Measurements from ENCODE around the gene ZBTB18.
A peak's percentile ranks its signal among the peaks of the same experiment; 100 is the strongest.

The ZBTB18 gene

GRCh38 chr1:244087611-244088010 lies 36.5 kb downstream of the ZBTB18 start:
- no peak overlapping the region for H3K27ac Mint-ChIP-seq
- no peaks in the 10 kb centered on the region for H3K4me1 Mint-ChIP-seq
- no peaks in the 10 kb centered on the region for H3K27me3 Mint-ChIP-seq
- no peaks in the 10 kb centered on the region for H3K9me3 Mint-ChIP-seq
- H3K4me3 Mint-ChIP-seq: no peak overlapping the region
- no peaks in the 10 kb centered on the region for H3K36me3 Mint-ChIP-seq

DNA sequence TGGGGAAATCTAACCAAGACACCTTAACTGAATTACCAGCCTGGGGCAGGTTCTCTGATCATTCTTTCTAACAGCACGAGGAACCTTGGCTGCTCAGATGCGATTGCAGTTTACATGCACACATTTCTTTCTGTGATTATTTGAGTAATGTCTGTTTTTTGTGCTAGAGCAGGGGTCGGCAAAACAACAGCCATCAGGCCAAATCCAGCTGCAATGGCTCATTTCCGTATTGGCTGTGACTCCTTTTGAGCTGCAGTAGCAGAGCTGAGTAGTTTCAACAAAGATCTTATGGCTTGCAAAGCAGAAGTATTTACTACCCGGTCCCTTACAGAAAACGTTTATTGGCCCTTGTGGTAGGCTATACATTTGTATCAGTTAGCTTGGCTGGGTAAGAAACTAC lies 37.1 kb downstream of the ZBTB18 start:
- H3K27me3 Mint-ChIP-seq: no peaks in the 10 kb centered on the region
- H3K4me3 Mint-ChIP-seq: no peak overlapping the region
- H3K36me3 Mint-ChIP-seq: no peaks in the 10 kb centered on the region
- H3K27ac Mint-ChIP-seq: no peak overlapping the region
- no peaks in the 10 kb centered on the region for H3K4me1 Mint-ChIP-seq
- H3K9me3 Mint-ChIP-seq: no peaks in the 10 kb centered on the region

DNA sequence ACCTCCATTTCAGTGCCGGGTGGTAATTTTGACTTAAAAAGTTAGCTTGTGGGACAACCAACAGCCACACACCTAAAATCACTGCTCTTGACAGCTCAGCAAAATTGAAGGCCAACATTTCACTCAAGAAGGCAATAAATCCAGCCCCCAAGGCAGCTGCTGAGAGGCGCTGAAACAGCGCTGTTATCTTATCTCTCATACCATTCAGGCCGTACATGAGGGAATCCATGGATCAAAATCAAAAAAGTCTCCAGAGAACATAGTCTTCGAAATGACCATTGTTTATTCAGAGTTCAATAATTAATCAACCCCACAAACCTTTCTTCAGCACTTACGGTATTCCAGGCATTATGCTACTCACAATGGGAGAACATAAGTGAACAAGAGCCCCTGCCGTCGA lies 38.5 kb downstream of the ZBTB18 start:
- no peak overlapping the region for H3K4me3 Mint-ChIP-seq
- no peak overlapping the region for H3K27ac Mint-ChIP-seq
- no peaks in the 10 kb centered on the region for H3K27me3 Mint-ChIP-seq
- H3K36me3 Mint-ChIP-seq: no peaks in the 10 kb centered on the region
- no peaks in the 10 kb centered on the region for H3K4me1 Mint-ChIP-seq
- no peaks in the 10 kb centered on the region for H3K9me3 Mint-ChIP-seq

GRCh38 chr1:244090645-244091044 lies 39.6 kb downstream of the ZBTB18 start:
- Mint-ChIP-seq H3K27me3 (no peaks in the 10 kb centered on the region), H3K4me3 (no peak overlapping the region), H3K27ac (no peak overlapping the region), H3K9me3 (no peaks in the 10 kb centered on the region), H3K36me3 (no peaks in the 10 kb centered on the region), H3K4me1 (no peaks in the 10 kb centered on the region)

GRCh38 chr1:244092293-244092963 lies 41.3 kb downstream of the ZBTB18 start:
- H3K9me3 Mint-ChIP-seq: no peaks in the 10 kb centered on the region
- no peak overlapping the region for H3K4me3 Mint-ChIP-seq
- no peaks in the 10 kb centered on the region for H3K27me3 Mint-ChIP-seq
- no peak overlapping the region for H3K27ac Mint-ChIP-seq
- H3K4me1 Mint-ChIP-seq: peaks cover under 1% of the 10 kb centered on the region
- no peaks in the 10 kb centered on the region for H3K36me3 Mint-ChIP-seq

GRCh38 chr1:244092964-244093638 lies 42.0 kb downstream of the ZBTB18 start:
- Mint-ChIP-seq H3K27me3 (no peaks in the 10 kb centered on the region), H3K4me1 (peaks cover 4% of the 10 kb centered on the region), H3K27ac (no peak overlapping the region), H3K9me3 (no peaks in the 10 kb centered on the region), H3K36me3 (no peaks in the 10 kb centered on the region), H3K4me3 (no peak overlapping the region)

DNA sequence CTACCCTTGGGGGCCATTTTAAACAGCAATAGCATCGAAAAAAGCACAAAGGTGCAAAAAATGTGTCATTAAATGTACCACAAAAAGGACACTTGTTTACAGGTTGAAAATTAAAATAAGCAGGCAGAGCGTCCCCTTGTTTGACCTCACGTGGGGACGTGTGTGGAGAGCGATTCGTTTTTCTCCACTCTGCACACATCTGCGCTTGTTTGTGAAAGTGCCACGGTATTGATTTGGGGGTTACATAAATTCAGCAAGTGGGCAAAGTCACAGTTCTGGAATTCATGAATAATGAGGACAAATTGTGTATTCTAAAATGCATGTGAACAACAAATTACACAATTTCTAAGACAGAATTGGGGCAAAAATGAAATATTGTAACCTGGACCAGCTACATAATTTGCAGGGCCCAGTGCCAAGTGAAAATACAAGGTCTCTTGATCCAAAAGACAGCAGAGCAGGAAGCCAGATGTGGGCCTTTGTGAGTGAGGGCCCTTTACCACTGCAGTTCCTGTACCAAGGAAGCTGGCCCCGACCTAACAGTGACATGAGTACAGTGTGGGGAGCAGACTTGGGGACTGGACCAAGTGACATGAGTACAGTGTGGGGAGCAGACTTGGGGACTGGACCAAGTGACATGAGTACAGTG lies 43.9 kb downstream of the ZBTB18 start:
- no peak overlapping the region for H3K27ac Mint-ChIP-seq
- no peaks in the 10 kb centered on the region for H3K27me3 Mint-ChIP-seq
- H3K4me3 Mint-ChIP-seq: no peak overlapping the region
- H3K4me1 Mint-ChIP-seq: peaks cover 10% of the 10 kb centered on the region
- no peaks in the 10 kb centered on the region for H3K9me3 Mint-ChIP-seq
- H3K36me3 Mint-ChIP-seq: no peaks in the 10 kb centered on the region

DNA sequence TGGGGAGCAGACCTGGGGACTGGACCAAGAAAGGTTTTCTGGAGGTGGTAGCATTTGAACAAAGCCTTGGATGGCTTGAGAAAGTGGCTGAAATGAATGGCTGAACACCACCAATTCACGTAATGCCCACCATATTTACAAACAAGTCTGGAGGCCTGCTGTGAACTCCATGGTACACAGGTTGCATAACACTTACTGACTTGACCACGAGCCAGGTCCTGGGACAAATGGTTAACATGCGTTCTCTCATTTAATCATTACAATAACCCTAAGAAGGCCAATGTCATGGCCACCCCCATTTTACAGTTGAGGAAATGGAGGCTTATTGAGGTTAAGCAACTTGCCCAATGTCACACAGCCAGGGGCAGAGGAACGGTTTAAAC lies 44.4 kb downstream of the ZBTB18 start:
- H3K4me3 Mint-ChIP-seq: no peak overlapping the region
- no peaks in the 10 kb centered on the region for H3K9me3 Mint-ChIP-seq
- no peaks in the 10 kb centered on the region for H3K27me3 Mint-ChIP-seq
- no peak overlapping the region for H3K27ac Mint-ChIP-seq
- H3K4me1 Mint-ChIP-seq: peaks cover 12% of the 10 kb centered on the region
- no peaks in the 10 kb centered on the region for H3K36me3 Mint-ChIP-seq

DNA sequence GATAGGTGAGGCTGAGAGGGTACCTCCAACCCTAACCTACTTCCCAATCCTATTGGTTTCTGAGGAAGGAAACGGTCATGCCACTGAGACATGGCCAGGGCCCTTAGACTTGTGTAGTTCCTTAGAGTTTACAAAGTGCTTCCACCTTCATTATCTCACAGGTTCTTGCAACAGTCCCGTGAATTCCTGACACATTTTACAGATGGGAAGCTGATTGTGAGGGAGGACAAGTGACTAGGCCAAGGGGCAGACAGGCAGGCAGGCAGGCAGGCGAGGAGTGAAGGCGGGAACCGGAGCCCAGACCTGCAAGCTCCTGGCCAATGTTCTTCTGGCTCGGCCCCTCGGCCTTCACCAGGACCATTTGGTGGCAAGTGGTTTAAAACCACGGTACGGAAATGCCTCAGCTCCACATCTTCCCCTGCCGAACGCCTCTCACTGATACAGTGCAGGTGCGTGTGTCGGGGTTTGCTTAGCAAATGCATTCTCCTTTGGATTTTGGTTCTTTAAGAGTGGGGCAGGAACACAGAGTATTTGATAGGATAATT lies 45.1 kb downstream of the ZBTB18 start:
- Mint-ChIP-seq H3K4me1 (peaks cover 18% of the 10 kb centered on the region), H3K9me3 (no peaks in the 10 kb centered on the region), H3K36me3 (no peaks in the 10 kb centered on the region), H3K4me3 (no peak overlapping the region), H3K27ac (no peak overlapping the region), H3K27me3 (no peaks in the 10 kb centered on the region)

- H3K4me3 Mint-ChIP-seq: no peak overlapping the region
- peaks cover 24% of the 10 kb centered on the region for H3K4me1 Mint-ChIP-seq
- no peaks in the 10 kb centered on the region for H3K27me3 Mint-ChIP-seq
- H3K9me3 Mint-ChIP-seq: no peaks in the 10 kb centered on the region
- H3K27ac Mint-ChIP-seq: no peak overlapping the region
- H3K36me3 Mint-ChIP-seq: no peaks in the 10 kb centered on the region
Measured at GRCh38 chr1:244096691-244097090, 45.6 kb downstream of the ZBTB18 start.

GRCh38 chr1:244097523-244098405 lies 46.7 kb downstream of the ZBTB18 start:
- Mint-ChIP-seq H3K4me3 (no peak overlapping the region), H3K36me3 (no peaks in the 10 kb centered on the region), H3K9me3 (no peaks in the 10 kb centered on the region), H3K4me1 (peaks cover 26% of the 10 kb centered on the region), H3K27me3 (no peaks in the 10 kb centered on the region), H3K27ac (no peak overlapping the region)

DNA sequence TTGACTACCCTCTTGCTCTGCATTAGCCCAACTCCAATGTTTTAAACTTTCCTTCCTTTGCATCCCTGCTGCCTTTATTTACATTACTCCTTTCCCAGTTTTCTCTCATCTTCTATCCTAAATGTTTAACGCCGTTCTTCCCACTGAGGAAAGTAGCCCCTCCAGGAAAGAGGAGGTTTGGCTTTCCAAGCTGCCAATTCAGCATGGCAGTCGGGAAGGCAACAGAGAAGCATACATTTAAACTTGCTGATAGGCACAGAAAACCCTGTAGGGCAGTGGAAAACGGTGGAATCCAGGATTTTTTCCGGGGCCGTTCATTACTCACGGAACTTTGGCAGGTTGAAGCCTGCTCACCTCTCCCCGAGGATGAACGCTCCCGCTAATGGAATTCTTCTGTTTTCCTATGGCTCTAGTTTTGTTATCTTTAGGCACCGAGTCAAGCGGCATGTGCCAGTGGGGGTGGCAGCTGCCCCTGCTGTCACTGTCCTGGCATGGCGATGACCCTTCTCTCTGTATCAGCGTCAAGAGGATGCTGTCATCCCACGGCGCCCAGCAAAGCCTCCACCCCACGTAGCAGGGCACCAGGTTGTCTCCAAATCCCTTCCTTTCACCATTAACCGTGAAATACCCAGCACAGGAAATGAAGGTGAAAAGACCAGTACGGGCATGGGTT lies 48.3 kb downstream of the ZBTB18 start:
- H3K27me3 Mint-ChIP-seq: no peaks in the 10 kb centered on the region
- no peaks in the 10 kb centered on the region for H3K36me3 Mint-ChIP-seq
- no peak overlapping the region for H3K4me3 Mint-ChIP-seq
- peak overlapping the region; percentile 38 for H3K27ac Mint-ChIP-seq
- peaks cover 26% of the 10 kb centered on the region for H3K4me1 Mint-ChIP-seq
- H3K9me3 Mint-ChIP-seq: no peaks in the 10 kb centered on the region

DNA sequence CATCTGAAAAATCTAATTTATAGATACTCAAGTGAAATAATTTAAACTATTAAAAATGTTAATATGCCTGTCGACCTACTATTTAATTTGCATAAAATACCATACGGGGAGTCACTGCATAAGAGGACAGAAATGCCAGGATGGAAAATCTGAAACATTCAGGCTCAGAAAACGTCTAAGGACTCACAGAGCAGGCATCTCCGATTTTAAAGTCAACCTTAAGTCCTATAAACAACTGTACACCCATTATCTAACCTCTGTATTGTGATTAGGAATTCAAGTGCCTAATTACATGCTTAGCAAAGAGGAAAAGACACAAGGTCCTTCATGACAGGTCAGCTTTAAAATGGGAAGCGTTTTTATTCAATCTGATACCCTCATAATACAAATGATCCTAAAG lies 49.2 kb downstream of the ZBTB18 start:
- no peak overlapping the region for H3K27ac Mint-ChIP-seq
- H3K4me3 Mint-ChIP-seq: no peak overlapping the region
- no peaks in the 10 kb centered on the region for H3K9me3 Mint-ChIP-seq
- no peaks in the 10 kb centered on the region for H3K36me3 Mint-ChIP-seq
- H3K27me3 Mint-ChIP-seq: no peaks in the 10 kb centered on the region
- peaks cover 26% of the 10 kb centered on the region for H3K4me1 Mint-ChIP-seq

- peaks cover 26% of the 10 kb centered on the region for H3K4me1 Mint-ChIP-seq
- peak overlapping the region; percentile 12 for H3K4me3 Mint-ChIP-seq
- no peak overlapping the region for H3K27ac Mint-ChIP-seq
- no peaks in the 10 kb centered on the region for H3K9me3 Mint-ChIP-seq
- no peaks in the 10 kb centered on the region for H3K36me3 Mint-ChIP-seq
- no peaks in the 10 kb centered on the region for H3K27me3 Mint-ChIP-seq
Measured at GRCh38 chr1:244100704-244101453, 49.8 kb downstream of the ZBTB18 start.
